Measurements from ENCODE around the gene GGTLC3. TPM values are rescaled to one million over a fixed set of nuclear protein-coding genes. Genes with fewer than 3 reads are reported as not detected.
"Not testable (repeated sequence)": the region's sequence is repeated elsewhere in the genome, so short reads cannot be mapped to it uniquely, and the experiment has no call there.

GGTLC3 gene
- total RNA-seq, 1 donor: not detected

- not testable (repeated sequence) for H3K4me3 ChIP-seq (ENCODE audit: low read length); H3K4me1 ChIP-seq (ENCODE audit: insufficient read depth, low read length); H3K9me3 ChIP-seq (ENCODE audit: low read depth, low read length); H3K27me3 ChIP-seq (ENCODE audit: insufficient read depth, low read length)
These were observed 10.8 kb upstream of the GGTLC3 start for GRCh38 chr22:18528597-18529415.

GRCh38 chr22:18527752-18528596 is 10.0 kb upstream of the GGTLC3 start, which contains the start of gene TMEM191B:
TMEM191B (plus strand) TSS chr22:18527802; CDS start chr22:18527981, 179 bp downstream.
- H3K4me3 ChIP-seq (ENCODE audit: low read length); H3K9me3 ChIP-seq (ENCODE audit: low read depth, low read length); H3K27me3 ChIP-seq (ENCODE audit: insufficient read depth, low read length); H3K4me1 ChIP-seq (ENCODE audit: insufficient read depth, low read length): not testable (repeated sequence)

- H3K4me1 ChIP-seq (ENCODE audit: insufficient read depth, low read length); H3K4me3 ChIP-seq (ENCODE audit: low read length); H3K27me3 ChIP-seq (ENCODE audit: insufficient read depth, low read length); H3K9me3 ChIP-seq (ENCODE audit: low read depth, low read length): not testable (repeated sequence)
These were observed 5.4 kb upstream of the GGTLC3 start for GRCh38 chr22:18523328-18523727.

GRCh38 chr22:18522762-18523161 is 4.8 kb upstream of the GGTLC3 start:
- H3K4me3 ChIP-seq (ENCODE audit: low read length); H3K27me3 ChIP-seq (ENCODE audit: insufficient read depth, low read length); H3K9me3 ChIP-seq (ENCODE audit: low read depth, low read length); H3K4me1 ChIP-seq (ENCODE audit: insufficient read depth, low read length): not testable (repeated sequence)

GRCh38 chr22:18513454-18513853 is 4.5 kb downstream of the GGTLC3 start:
- H3K4me3 ChIP-seq (ENCODE audit: low read length); H3K4me1 ChIP-seq (ENCODE audit: insufficient read depth, low read length); H3K9me3 ChIP-seq (ENCODE audit: low read depth, low read length); H3K27me3 ChIP-seq (ENCODE audit: insufficient read depth, low read length): not testable (repeated sequence)

- H3K27me3 ChIP-seq (ENCODE audit: insufficient read depth, low read length); H3K4me3 ChIP-seq (ENCODE audit: low read length); H3K4me1 ChIP-seq (ENCODE audit: insufficient read depth, low read length); H3K9me3 ChIP-seq (ENCODE audit: low read depth, low read length): not testable (repeated sequence)
These were observed 5.6 kb downstream of the GGTLC3 start for GRCh38 chr22:18512378-18512777.

GRCh38 chr22:18511327-18511726 is 6.6 kb downstream of the GGTLC3 start:
- not testable (repeated sequence) for H3K4me1 ChIP-seq (ENCODE audit: insufficient read depth, low read length); H3K27me3 ChIP-seq (ENCODE audit: insufficient read depth, low read length); H3K4me3 ChIP-seq (ENCODE audit: low read length); H3K9me3 ChIP-seq (ENCODE audit: low read depth, low read length)

GRCh38 chr22:18496227-18496626 is 21.7 kb downstream of the GGTLC3 start:
- not testable (repeated sequence) for H3K4me3 ChIP-seq (ENCODE audit: low read length); H3K27me3 ChIP-seq (ENCODE audit: insufficient read depth, low read length); H3K9me3 ChIP-seq (ENCODE audit: low read depth, low read length); H3K4me1 ChIP-seq (ENCODE audit: insufficient read depth, low read length)

Other genes with a start within 250 kb of the GGTLC3 start
- 0.10 TPM for gene TMEM191B, start 9.6 kb upstream of the GGTLC3 start, total RNA-seq
- gene RIMBP3, start 93.8 kb upstream of the GGTLC3 start, total RNA-seq: 0.21 TPM

Data from mononuclear cell (primary cell).